Stimulated activated CD4-positive, alpha-beta T cell treated with anti-CD3 and anti-CD28 coated beads, Interleukin-2, amount 100 ng/mL, for 48 hours (primary cell): ENCODE measurements around the gene ANTKMT.
"Not testable (repeated sequence)": the region's sequence is repeated elsewhere in the genome, so short reads cannot be mapped to it uniquely, and the experiment has no call there.

Experiments used
- DNase-seq, 2 donors: peaks; one replicate each; pipeline ENCODE4 v3.0.0-alpha.2; 2020

ANTKMT gene

DNA sequence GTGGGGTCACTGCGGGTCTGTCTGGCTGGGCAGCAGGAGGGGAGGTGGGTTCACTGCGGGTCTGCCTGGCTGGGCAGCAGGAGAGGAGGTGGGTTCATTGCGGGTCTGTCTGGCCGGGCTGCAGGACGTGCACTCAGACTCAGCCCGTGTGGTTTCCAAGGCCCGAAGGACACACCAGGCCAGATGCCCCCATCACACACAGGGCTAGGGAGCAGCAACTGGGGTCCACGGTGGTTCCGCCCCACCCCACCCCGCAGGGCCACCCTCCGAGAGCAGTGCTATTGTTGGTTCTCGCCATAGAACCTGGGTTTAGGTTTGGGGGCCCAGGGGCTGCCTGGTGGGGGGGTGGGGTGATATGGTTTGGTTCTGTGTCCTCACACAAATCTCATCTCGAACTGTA lies 25.7 kb downstream of the ANTKMT start:
- DNase-seq = no peak

DNA sequence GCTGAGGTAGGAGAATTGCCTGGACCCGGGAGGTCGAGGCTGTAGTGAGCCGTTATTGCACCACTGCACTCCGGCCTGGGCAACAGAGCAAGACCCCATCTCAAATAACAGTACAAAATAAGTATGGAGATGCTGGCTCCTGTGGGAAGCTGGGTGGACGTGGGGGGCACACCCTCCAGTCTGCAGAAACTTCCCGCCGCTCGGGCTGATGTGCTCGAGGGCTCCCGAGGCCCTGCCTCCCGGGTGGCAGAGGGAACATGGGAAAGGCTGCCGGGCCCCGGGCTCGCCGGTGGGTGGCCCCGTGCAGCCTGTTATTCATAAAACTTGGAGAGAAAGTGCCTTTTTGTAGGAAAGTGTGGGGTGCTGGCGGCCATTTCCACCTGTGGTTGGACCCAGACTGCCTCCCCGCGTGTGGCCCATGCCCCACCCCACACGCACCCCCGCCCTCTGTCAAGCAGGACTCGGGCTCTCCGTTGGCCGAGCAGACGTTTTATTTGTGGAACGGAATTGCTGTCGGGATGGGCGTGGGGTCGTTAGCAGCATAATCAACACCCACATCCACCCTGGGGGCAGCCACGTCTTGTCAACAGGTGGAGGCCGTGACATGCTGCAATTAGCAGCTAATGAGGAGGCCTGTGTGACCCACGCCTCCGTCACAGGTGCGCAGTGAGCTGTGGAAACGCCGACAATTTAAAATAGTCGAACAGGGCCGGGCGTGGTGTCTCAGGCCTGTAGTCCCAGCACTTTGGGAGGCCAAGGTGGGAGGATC lies 27.2 kb downstream of the ANTKMT start:
- DNase-seq = no peak

DNA sequence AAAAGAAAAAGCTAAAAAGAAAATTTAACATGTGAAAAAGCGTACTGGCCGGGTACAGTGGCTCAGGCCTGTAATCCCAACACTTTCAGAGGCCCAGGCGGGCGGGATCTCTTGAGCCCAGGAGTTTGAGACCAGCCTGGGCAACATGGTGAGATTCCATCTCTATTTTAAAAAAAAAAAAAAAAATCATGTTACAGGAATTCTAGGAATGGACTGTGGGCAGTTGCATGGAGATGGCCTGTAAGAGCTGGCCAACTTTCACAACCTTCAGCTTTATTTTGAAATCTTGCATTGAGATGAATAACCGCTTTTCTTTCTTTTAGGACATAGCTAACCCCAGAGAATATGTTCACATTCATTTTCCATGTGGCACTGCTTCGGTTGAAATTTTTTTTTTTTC lies 28.1 kb downstream of the ANTKMT start:
- DNase-seq = no peak

DNA sequence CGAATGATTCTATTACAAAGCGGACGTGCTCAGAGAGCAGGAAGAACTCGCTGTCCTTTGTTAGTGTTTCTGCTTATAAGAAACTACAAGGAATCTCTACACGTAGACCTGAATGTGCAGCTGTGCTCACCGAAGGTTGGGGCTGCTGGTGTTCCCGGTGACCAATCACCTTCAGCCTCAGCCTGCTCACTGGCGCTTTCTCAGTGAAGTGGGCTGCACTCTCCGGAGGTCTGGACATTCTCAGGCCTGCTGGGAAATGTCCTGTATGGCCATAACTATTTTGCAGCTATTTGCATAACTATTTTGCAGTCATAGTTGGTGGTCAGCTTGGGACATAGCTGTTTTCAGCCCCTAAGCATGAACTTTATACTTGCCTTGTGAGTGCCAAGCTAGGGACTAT lies 29.5 kb downstream of the ANTKMT start:
- DNase-seq = no peak

DNA sequence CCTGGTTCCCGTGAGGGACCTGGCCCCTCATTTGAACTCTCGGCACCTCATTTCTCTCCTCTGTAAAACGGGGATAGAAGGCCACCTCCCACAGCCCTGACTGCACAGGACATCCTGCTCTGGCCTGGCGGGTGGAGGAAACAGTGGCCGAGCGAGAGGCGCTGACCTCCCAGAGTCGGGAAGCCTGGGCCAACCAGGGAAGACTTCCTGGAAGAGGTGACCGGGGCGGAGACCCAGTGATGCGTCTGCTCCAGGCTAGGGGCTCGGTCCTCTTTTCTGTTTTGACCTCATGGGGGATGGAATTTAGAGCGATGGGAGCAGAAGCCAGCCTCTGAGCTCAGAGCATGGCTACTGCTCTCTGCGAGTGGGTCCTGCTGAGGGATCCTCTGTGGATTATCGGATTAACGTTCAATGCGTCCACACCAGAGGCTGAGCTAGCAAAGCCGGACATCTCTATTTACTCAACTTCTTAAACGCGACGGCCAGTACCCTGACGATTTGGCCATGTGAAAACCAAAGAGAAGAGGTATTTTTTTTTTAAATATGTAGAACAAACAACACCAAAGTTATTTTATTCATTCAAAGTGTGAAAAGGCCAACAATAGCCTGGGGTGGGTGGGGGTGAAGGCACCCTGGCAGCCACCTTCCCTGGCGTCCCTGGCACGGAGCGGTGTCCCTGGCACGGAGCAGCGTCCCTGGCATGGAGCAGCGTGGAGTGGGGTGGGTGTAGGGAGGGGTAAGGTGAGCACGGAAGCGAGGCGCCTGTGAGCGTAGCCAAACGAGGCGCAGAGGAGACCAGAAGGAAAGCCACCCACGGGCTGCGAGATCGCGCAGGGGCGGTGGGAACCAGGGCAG lies 30.4 kb downstream of the ANTKMT start:
- no peak for DNase-seq

DNA sequence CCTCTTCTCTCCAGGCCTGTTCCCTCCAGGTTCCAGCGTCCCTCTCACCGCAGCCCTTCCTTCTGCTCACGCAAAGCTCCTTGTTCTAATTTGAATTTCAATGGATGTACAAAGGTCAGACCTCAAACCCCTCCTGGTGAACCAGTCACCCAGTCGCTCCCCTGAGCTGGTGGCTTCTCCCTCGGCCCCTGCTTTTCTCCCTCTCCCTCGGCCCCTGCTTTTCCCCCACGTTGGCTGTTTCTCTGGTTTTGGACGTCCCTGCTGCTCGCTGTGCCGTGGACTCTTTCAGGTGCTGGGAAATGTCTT lies 31.0 kb downstream of the ANTKMT start:
- DNase-seq = no peak

DNA sequence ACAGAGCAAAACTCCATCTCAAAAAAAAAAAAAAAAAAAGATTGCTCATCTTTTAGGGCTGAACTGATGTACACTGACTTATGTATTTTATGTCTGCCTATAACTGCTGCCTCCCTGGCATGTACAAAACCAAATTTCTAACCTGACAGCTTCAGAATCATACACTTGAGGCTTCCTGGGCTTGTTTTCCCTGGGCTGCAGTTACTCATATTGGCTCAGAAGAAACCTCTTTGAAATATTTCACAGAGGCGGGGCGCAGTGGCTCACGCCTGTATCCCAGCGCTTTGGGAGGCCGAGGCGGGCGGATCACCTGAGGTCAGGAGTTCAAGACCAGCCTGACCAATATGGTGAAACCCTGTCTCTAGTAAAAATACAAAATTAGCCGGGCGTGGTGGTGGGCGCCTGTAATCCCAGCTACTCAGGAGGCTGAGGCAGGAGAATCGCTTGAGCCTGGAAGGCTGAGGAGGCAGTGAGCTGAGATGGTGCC lies 33.2 kb downstream of the ANTKMT start:
- DNase-seq = not testable (repeated sequence)

DNA sequence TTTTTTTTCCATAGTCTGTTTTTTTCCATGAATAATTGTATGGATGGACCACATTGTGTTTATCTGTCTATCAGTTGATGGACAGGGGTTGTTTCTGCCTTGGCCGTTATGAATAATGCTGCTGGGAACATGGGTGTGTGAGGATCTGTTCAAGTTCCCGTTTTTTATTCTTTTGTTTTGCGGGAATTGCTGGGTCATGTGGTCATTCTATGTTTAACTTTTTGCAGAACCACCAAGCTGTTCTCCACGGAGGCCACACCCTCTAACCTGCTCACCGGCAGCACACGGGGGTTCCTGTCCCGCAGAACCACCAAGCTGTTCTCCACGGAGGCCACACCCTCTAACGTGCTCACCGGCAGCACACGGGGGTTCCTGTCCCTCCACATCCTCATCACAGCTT lies 33.7 kb downstream of the ANTKMT start:
- no peak for DNase-seq

DNA sequence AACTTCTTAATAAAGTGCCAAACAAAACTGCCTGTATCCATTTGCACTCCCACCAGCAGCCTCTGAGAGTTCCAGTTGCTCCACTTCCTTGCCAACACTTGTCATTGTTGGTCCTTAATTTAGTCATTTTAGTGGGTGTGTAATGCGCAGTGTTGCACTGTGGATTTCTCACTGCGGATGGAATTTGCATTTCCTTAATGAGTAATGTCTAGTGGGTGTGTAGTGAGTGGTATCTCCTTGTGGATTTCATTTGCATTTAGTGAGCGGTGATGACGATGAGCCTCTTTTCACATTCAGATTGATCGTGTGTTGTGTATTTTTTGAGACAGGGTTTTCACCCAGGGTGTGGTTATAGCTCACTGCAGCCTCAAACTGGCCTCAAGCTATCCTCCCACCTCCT lies 35.5 kb downstream of the ANTKMT start:
- no peak for DNase-seq

DNA sequence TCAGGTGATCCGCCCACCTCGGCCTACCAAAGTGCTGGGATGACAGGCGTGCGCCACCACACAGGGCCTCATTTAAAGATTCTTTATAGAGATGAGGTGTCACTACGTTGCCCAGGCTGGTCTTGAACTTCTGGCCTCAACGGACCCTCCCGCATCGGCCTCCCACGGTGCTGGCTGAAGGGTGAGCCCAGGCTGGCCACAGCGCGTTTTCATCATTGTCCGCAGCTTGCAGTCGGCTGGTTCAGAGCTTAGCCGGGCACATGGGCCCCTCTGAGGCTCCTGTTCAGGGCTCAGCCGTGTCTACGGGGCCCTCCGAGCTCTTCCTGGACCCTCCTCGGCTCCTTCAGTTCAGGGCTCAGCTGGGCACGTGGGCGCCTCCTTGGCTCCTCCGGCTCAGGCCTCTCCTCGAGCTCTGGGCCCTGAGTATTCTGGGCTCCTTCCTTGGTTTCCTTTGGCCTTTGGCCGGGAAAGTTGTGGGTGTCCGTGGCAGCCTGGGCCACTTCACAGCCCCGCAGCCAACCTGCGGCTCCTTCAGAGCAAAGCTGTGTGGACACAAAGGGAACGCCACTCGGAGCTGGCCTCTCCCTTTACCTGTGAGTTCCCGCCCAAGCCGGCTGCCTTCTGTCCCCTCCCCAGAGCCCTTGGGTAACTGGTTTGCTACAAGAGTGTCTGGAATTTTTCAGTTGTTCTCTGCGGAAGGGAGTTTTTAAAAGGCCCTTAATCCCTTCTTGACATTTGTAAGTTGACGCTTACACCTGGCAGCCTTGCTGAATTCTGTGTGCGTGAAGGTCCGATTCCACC lies 38.4 kb downstream of the ANTKMT start:
- no peak for DNase-seq

DNA sequence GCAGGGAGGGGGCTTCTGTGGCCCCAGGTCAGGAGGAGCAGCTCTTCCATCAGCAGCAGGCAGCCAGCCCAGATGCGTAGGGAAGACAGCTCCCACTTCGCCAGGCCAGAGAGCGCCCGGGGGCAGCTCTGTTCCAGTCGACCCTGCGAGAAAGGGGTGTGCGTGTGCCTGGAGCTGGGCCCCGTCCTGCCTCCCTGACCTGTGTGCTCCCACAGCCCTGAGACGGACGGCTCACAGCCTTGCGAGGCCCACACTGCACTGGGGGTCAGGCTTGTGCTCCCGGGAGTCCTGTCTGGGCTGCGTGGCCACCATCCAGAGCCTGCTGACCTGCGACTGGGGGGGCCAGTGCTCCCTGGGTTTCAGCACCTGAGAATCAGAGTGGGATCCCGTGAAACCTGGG lies 39.1 kb downstream of the ANTKMT start:
- DNase-seq = no peak

DNA sequence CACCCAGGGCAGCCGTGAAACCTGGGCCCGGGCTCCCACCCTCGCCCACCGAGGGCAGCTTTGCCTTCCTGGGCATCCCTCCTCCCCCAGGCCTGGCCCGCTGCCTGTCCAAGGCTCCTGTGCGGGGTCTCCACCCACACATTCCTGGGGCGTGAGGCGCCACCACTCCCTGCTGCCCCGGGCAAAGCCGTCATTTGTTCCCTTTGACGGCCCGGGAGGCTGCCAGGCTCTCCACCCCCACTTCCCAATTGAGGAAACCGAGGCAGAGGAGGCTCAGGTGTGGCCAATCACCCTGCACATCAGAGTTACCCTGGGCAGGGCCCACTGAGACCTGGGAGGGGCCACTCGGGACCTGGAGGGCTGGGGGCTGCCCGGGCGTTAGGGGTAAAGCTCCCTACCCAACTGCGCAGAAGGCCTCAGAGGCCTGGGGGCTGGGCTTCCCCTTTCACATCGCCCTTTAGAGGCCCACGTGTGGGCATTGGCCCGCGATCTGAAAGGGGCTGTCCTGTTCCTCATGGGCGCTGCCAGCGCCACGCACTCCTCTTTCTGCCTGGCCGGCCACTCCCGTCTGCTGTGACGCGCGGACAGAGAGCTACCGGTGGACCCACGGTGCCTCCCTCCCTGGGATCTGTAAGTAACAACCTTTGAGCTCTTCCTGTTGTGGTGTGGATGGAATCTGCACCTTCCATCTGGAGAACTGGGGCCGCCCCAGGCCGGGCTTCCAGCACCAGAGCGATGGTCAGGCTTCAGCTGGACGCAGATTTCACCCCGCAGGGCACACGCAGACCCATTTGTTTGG lies 39.8 kb downstream of the ANTKMT start, which contains the start of gene MSLN:
Gene MSLN (plus strand): TSS at position 190 of the 799 bp plus-strand sequence. CDS start 1,947 bp downstream, outside the sequence.
- no peak for DNase-seq

DNA sequence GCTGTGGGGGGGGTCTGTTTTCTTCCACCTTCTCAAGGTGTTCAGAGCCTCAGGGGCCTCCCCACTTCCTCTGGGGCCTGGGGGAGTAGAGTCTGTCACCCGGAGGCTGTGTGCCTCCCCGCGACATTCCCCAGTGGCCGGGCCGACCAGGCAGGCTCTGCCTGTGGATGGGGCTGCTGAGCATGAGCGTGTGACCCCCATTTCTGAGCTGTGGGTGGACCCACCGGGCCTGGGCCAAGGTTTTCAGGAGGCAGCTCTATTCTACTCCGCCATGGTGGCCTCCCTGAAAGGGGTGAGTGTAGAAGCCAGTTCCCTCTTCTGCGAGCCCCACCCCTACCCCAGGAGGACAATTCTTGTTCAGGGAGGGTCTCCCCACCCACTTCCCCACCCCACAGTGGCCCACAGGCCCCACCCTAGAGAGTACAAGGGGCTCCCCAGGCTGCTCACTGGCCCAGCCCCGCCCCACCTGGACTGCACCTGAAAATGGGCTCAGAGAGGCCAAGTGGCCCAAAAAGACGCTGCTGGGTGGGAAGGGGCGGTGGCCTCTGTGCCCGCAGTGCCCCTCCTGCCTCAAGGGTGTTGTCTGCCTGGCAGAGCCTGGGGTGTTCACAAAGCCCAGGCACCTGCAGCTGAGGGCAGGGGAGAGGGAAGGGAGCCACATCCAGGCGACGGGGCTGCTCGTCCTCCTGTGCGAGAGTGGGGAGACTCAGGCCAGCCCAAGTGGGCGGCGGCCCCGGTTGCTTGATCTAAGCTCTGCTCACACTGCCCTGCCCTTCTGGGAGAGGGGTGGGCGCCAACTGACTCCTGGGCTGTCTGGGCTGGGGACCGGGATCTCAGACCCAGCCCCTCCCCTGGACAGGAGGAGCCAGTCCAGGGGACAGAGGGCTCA lies 40.9 kb downstream of the ANTKMT start:
- DNase-seq = no peak

DNA sequence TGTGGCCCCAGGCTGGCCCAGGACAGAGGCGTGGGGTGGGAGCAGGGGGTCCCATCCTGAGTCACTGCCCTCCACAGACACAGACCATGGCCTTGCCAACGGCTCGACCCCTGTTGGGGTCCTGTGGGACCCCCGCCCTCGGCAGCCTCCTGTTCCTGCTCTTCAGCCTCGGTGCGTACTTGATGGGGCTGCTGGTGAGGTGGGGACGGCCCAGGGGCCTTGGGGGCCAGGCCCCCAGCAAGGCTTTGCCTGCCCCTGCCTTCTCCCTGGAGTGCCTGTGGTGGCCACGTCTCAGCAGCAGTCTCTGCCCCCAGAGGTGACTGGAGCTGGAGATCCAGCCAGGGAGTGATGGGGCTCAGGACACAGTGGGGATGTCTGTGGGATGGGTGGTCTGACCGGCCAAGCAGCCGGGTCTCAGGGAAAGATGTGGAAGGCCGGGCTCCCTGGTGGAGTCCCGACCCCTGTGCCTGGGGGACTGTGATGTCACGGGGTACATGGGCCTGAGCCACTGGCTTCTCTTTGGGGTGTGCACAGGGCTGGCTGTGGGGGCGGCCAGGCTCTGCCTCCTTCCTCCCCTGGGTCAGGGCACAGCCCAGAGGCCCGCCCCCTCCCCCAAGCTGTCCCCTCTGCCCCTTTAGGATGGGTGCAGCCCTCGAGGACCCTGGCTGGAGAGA lies 41.8 kb downstream of the ANTKMT start:
- DNase-seq = no peak

DNA sequence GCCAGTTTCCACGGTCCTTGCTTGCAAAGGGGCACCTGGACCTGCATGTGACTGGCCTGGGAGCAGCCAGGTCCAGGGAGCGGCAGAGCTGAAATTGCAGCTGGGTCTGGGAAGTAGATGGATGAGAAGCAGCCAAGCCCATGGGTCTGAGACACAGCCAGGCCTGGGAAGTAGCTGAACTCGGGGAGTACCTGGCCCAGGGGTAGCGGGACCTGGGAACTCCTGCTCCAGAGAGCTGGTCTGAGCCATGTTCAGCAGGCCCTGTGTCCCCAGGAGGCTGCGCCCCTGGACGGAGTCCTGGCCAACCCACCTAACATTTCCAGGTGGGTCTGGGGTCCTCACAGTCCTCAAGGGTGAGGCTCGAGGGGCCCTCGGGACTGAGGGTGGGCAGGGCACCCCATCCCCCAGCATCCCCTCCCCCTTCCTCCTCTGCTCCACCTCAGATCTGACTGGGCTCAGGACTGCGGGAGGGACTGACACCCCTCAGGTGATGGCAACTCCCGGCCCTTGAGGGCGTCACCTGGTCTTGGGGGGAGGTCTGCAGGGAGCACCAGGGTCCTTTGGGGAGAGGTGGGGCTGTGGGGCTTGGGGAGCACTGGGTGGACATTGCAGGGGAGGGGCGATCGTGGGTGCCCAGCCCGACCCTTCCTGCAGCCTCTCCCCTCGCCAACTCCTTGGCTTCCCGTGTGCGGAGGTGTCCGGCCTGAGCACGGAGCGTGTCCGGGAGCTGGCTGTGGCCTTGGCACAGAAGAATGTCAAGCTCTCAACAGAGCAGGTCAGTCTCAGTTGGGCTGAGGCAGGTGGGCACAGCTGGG lies 42.6 kb downstream of the ANTKMT start:
- DNase-seq = no peak

DNA sequence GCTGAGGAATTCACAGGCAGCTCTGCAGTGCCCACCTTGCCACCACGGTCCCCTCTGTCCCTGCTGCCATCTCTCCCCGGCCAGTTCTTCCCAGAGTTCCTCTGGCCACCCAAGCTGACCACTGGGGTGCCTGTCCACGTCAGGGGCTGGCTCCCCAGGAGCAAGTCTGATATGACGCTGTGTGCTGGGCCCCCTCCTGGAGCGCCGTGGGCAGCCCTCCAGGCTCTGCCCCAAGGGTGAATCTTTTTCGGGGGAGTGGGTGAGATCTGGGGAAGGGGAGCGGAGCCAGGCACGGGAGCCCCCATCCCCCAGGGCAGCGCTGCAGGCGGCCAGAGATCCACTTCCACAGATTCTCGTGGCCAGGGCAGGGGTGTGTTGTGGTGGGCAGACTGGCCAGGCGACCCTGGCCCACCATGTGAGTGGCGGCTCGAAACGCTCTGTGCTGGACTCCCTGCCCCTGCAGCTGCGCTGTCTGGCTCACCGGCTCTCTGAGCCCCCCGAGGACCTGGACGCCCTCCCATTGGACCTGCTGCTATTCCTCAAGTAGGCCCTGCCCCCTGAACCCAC lies 43.3 kb downstream of the ANTKMT start:
- no peak for DNase-seq

DNA sequence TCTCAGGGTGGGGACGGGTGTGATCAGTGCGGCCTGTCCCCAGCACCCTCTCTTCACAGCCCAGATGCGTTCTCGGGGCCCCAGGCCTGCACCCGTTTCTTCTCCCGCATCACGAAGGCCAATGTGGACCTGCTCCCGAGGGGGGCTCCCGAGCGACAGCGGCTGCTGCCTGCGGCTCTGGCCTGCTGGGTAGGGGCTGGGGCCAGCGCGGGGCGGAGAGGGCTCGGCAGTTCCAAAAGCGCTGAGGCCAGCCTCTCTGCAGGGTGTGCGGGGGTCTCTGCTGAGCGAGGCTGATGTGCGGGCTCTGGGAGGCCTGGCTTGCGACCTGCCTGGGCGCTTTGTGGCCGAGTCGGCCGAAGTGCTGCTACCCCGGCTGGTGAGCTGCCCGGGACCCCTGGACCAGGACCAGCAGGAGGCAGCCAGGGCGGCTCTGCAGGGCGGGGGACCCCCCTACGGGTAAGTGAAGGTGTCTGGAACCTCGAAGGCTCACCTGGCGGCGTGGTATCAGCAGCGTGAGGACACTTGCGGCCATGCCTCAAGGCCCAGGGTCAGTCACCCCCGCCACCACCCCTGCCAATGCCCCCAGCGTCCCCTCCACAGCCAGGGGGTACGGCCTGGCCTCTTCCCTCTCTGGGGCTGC lies 44.0 kb downstream of the ANTKMT start:
- no peak for DNase-seq

DNA sequence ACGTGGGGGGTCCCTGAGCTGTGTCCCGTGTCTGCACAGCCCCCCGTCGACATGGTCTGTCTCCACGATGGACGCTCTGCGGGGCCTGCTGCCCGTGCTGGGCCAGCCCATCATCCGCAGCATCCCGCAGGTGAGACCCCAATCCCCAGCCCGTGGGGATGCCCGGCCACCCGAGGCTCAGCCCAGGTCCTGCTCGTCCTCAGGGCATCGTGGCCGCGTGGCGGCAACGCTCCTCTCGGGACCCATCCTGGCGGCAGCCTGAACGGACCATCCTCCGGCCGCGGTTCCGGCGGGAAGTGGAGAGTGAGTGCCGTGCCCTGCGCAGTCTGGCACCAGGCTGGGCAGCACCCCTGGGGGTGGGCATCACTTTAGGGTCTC lies 44.5 kb downstream of the ANTKMT start:
- no peak for DNase-seq
